ENCODE results near the gene ARHGEF11.

ARHGEF11 gene

DNA sequence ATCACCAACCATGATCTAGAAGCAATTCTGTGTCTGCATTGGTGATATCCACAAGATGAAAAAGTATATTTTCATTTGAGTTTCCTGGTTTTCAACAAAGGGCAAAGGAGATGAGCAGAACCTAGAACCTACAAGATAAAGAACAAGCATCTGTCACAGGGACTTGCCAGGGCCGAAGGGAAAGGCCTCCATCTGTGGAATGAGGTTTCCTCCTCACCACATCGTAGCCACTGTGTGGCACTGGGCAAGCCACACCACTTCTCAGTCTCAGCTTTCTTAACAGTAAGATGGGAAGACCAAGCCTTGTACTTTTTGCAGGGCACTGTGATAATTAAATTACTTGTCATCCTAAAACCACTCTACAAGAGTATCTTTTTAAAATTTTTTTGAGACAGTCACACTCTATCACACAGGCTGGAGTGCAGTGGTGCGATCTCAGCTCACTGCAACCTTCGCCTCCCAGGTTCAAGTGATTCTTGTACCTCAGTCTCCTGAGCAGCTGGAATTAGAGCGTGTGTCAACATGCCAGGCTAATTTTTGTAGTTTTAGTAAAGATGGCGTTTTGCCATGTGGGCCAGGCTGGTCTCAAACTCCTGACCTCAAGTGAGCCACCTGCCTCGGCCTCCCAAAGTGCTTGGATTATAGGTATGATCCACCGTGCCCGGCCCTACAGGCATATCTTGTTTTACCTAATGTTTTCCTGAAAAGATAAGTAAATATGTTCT lies 45.8 kb downstream of the ARHGEF11 start:
- no peak for DNase-seq (ENCODE audit: low read depth, low spot score)

GRCh38 chr1:156998840-156999500 lies 46.6 kb downstream of the ARHGEF11 start:
- DNase-seq (ENCODE audit: low read depth, low spot score) = no peak

DNA sequence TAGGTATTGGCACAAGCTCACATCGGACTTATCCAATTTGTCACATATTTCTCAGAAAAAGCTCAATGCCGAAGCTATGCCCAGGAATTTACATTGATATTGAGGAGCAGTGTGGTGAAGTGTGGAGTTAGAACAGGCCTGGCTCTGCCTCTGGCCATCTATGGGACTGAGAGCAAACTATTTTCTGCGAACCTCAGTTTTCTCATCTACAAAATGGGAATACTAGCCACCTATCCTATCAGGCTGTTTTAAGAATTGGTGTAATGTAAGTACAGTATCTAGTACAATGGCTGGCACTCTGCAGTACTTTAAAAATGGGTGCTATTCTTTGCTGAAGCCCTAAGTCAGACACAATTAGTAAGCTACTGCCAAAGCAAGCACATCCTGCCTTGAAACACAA lies 47.2 kb downstream of the ARHGEF11 start:
- DNase-seq (ENCODE audit: low read depth, low spot score) = no peak

GRCh38 chr1:156995412-156995811 lies 50.1 kb downstream of the ARHGEF11 start:
- no peak for DNase-seq (ENCODE audit: low read depth, low spot score)

DNA sequence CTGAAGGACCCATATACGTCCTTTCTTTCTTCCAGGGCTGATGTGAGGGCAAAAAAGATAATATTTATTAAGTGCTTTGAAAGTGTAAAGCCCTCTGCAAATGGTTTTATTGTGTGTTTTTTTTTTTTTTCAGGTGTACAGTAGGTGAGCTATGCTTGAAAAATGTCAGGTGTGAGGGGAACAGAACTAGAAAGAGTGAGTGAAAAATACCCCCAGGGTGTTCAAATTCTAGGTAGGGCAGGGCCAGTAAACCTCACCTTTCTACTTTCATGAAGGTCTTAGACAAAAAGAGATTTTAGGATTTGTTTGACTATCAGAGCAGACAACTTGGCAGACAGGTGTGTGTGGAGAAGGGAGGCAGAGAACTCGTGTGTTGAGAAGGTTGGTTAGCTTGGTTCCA lies 51.3 kb downstream of the ARHGEF11 start:
- no peak for DNase-seq (ENCODE audit: low read depth, low spot score)

DNA sequence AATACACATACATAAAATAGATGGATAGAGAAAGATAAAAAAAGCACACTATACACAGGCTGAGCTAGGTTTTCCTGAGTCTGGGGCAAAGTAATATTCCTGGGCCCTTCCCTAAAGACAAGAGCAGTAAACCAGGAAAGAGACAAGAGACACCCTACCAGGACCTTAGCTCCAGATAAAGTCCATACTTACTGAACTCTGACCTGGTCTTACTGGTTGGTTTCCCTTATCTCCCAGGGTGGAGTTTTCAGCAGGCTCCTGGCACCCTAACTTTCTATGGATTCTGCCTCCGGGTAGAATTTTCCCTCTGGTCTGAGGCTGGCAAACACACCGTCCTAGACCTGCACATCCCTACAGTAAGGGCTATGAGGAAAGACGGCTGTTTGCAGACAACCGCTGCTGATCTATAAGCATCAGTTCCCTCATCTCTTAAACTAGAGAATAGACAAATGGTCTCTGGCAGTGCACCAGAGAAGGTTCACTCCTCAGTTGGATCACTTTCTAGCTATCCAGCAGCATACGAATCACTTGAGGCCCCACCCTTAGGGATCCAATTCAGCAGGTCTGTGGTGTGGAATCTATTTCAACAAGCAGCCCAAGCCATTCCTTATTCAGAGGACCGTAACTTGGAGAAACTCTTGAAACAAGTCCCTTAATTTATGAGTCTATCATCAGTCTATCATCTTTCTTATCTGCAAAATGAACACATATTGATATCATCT lies 52.0 kb downstream of the ARHGEF11 start:
- DNase-seq (ENCODE audit: low read depth, low spot score) = no peak

- DNase-seq (ENCODE audit: low read depth, low spot score) = no peak
Measured at GRCh38 chr1:156992215-156992614, 53.3 kb downstream of the ARHGEF11 start.

- DNase-seq (ENCODE audit: low read depth, low spot score) = no peak
Measured at GRCh38 chr1:156987715-156988114, 57.8 kb downstream of the ARHGEF11 start.

- no peak for DNase-seq (ENCODE audit: low read depth, low spot score)
Measured at GRCh38 chr1:156980551-156980950, 65.0 kb downstream of the ARHGEF11 start.

DNA sequence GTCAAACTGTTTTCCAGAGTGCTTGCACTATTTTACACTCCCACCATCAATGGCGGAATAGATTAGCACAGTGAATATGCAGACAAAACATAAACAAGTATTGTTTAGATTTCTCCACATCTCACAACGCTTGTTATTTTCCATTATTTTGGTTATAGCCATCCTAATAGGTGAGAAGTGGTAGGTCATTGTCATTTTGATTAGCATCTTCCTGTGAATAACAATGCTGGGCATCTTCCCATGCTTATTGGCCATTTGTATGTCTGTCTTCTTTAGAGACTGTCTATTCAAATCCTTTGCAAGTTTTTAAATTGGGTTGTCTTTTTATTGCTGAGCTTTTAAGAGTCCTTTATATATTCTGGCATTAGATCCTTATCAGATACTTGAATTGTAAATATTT lies 70.5 kb downstream of the ARHGEF11 start:
- no peak for DNase-seq (ENCODE audit: low read depth, low spot score)

GRCh38 chr1:156973417-156973816 lies 72.1 kb downstream of the ARHGEF11 start:
- DNase-seq (ENCODE audit: low read depth, low spot score) = no peak

GRCh38 chr1:156970017-156970416 lies 75.5 kb downstream of the ARHGEF11 start:
- DNase-seq (ENCODE audit: low read depth, low spot score) = no peak

- no peak for DNase-seq (ENCODE audit: low read depth, low spot score)
Measured at GRCh38 chr1:156969496-156969895, 76.0 kb downstream of the ARHGEF11 start.

DNA sequence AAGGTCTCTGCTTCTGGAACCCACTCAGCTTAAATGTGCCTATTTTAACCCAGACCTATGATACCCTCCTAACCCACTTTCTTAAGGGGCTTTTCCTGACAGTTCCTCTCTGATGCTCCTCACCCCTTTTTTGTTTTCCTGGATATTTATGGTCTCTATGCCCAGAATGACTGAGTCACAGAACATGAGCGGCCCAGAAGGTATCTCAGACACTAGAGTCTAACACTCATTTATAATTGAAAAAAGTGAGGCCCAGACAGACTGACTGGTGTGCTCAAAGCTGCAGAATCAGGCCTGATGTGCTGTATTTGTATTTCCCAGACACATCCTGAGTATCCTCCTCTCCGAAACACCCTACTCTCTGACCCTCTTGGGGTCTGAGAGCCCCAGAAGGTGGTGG lies 81.1 kb downstream of the ARHGEF11 start:
- no peak for DNase-seq (ENCODE audit: low read depth, low spot score)

- no peak for DNase-seq (ENCODE audit: low read depth, low spot score)
Measured at GRCh38 chr1:156963621-156964020, 81.9 kb downstream of the ARHGEF11 start.

GRCh38 chr1:156961709-156962108 lies 83.8 kb downstream of the ARHGEF11 start:
- no peak for DNase-seq (ENCODE audit: low read depth, low spot score)

GRCh38 chr1:156959925-156960324 lies 85.6 kb downstream of the ARHGEF11 start:
- no peak for DNase-seq (ENCODE audit: low read depth, low spot score)

DNA sequence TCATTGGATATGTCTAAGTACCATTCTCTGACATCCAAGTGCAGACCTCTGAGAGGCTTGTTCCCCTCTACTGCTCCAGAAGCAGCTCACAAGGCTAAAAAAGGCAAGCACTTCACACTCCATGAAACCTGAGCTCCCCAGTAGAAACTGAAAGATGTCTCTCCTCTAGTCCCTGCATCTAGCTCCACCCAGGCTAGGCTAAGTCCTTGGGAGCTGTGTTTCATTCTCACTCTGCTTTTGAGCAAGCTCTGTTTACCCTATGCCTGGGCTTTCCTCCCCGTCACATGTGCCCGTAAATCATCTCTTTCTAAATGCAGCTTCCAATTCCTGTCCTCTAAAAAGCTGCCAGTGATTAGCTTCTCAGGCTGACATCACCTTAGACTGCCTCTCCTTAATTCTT lies 86.1 kb downstream of the ARHGEF11 start:
- DNase-seq (ENCODE audit: low read depth, low spot score) = no peak

GRCh38 chr1:156958247-156958714 lies 87.3 kb downstream of the ARHGEF11 start:
- DNase-seq (ENCODE audit: low read depth, low spot score) = no peak

- no peak for DNase-seq (ENCODE audit: low read depth, low spot score)
Measured at GRCh38 chr1:156957634-156958033, 87.9 kb downstream of the ARHGEF11 start.

GRCh38 chr1:156956333-156956732 lies 89.2 kb downstream of the ARHGEF11 start:
- no peak for DNase-seq (ENCODE audit: low read depth, low spot score)

GRCh38 chr1:156953571-156953970 lies 92.0 kb downstream of the ARHGEF11 start:
- no peak for DNase-seq (ENCODE audit: low read depth, low spot score)

GRCh38 chr1:156951371-156951770 lies 94.2 kb downstream of the ARHGEF11 start:
- DNase-seq (ENCODE audit: low read depth, low spot score) = no peak

All from activated naive CD8-positive, alpha-beta T cell treated with anti-CD3 and anti-CD28 coated beads, Interleukin-2, amount 50 U/mL, for 16 hours (primary cell).